Gastroesophageal sphincter (tissue), 3 donors: Measurements from ENCODE around the gene PNPLA8.

Experiments
- CTCF ChIP-seq, 4 experiments: fragments of 200-600 bp in 2 of 4; fragments of 450-650 bp in 2 of 4; sonication (generic) in 1 of 4; IDR thresholded peaks; one replicate each; pipeline ENCODE4 v1.5.1; 2017 to 2019; ENCODE audit warnings: antibody characterized with exemption in 4 of 4, mild to moderate bottlenecking in 2 of 4, moderate library complexity in 2 of 4
- EP300 ChIP-seq: sonication (generic); formaldehyde crosslinking; IDR thresholded peaks from one replicate; pipeline ENCODE4 v1.6.1; 2017; ENCODE audit warnings: antibody characterized with exemption, mild to moderate bottlenecking
- POLR2AphosphoS5 ChIP-seq: sonication (generic); formaldehyde crosslinking; IDR thresholded peaks from one replicate; pipeline ENCODE4 v1.6.1; 2017; ENCODE audit warnings: antibody characterized with exemption

- TF ChIP-seq CTCF (IDR thresholded peaks at IDR 0.05) (no peak), EP300 (no peak), POLR2AphosphoS5 (no peak)
Observed at GRCh38 chr7:108463613-108464012, 62.3 kb downstream of the PNPLA8 start.
